Osteocyte (in vitro differentiated cells): Measurements from ENCODE around the gene ADAT1. TPM values are rescaled to one million over a fixed set of nuclear protein-coding genes. Genes with fewer than 3 reads are reported as not detected.
"Not testable (repeated sequence)": the region's sequence is repeated elsewhere in the genome, so short reads cannot be mapped to it uniquely, and the experiment has no call there.

Experiments used
- DNase-seq: peaks from one replicate; pipeline ENCODE4 v3.0.0; 2021; ENCODE audit warnings: mixed read lengths; ENCODE audit not compliant: unreplicated experiment; ENCODE audit errors: extremely low spot score
- H3K27ac Mint-ChIP-seq: one replicate; pipeline ENCODE4 v1.8.0; 2021; ENCODE audit warnings: mild to moderate bottlenecking, mixed read lengths; ENCODE audit not compliant: unreplicated experiment
- H3K27me3 Mint-ChIP-seq: one replicate; pipeline ENCODE4 v1.8.0; 2021; ENCODE audit warnings: mixed read lengths; ENCODE audit not compliant: unreplicated experiment
- H3K36me3 Mint-ChIP-seq: one replicate; pipeline ENCODE4 v1.8.0; 2021; ENCODE audit warnings: mixed read lengths; ENCODE audit not compliant: unreplicated experiment
- H3K4me1 Mint-ChIP-seq: one replicate; pipeline ENCODE4 v1.8.0; 2021; ENCODE audit warnings: mixed read lengths; ENCODE audit not compliant: unreplicated experiment
- H3K4me3 Mint-ChIP-seq: one replicate; pipeline ENCODE4 v1.8.0; 2021; ENCODE audit warnings: mild to moderate bottlenecking, moderate library complexity, mixed read lengths; ENCODE audit not compliant: unreplicated experiment
- H3K9me3 Mint-ChIP-seq: one replicate; pipeline ENCODE4 v1.8.0; 2021; ENCODE audit warnings: mixed read lengths; ENCODE audit not compliant: unreplicated experiment
- total RNA-seq: library from RNA; stranded (reverse); gene quantifications from 2 replicates; pipeline ENCODE4 v1.2.1, GENCODE V29; 2021
- TF ChIP-seq, protein P1 (sequence below): fragments of 200-600 bp; sonication (generic); IDR thresholded peaks from 2 replicates; pipeline ENCODE4 v1.5.0; 2021; ENCODE audit warnings: antibody characterized with exemption, mild to moderate bottlenecking, moderate library complexity

Gene ADAT1
- total RNA-seq, 1 donor from 2014 or later, result 55.9 TPM

DNA sequence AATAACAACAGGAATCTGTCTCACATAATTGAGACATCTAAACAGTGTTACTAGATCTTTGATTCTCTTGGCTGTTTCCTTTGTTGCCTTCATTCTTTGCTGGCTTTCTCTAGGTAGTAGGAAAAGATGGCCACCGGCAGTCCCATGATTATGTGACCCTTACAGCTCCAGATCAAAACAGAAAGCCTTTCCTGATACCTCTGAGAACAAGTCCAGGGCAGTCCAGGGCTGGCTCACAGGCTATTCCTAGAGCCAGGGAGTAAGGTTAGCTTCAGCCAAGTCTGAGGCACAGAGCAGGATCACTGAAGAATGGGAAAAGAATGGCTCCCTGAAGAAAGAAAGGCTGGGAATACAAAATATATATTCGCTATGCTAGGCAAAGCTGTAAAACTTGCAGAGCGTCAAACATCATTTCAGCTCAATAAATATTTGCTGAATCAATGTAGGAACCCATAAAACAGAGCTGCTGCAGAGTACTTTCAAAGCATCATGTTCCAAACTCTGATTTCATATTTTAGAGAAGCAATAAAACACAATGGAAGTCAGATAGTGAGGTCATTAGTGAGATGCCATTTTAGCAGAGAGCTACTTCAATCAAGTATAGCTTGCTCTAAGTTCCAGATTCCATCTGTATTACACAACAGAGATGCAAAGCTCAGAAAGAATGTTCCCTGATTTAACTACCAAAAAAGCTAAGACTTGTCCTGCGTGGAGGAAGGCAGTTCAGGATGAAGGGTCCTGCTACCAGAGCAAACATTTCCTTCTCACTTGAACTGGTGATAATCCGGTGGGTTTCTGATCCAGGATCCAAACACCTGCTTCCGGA, 23.4 kb downstream of the ADAT1 start:
- DNase-seq, result no peak
- Mint-ChIP-seq H3K4me1 (no peaks in the 10 kb centered on the region), H3K4me3 (no peak overlapping the region), H3K27ac (no peak overlapping the region), H3K27me3 (no peaks in the 10 kb centered on the region), H3K36me3 (peaks cover 39% of the 10 kb centered on the region), H3K9me3 (peaks cover 7% of the 10 kb centered on the region)
- TF ChIP-seq, protein P1, sequence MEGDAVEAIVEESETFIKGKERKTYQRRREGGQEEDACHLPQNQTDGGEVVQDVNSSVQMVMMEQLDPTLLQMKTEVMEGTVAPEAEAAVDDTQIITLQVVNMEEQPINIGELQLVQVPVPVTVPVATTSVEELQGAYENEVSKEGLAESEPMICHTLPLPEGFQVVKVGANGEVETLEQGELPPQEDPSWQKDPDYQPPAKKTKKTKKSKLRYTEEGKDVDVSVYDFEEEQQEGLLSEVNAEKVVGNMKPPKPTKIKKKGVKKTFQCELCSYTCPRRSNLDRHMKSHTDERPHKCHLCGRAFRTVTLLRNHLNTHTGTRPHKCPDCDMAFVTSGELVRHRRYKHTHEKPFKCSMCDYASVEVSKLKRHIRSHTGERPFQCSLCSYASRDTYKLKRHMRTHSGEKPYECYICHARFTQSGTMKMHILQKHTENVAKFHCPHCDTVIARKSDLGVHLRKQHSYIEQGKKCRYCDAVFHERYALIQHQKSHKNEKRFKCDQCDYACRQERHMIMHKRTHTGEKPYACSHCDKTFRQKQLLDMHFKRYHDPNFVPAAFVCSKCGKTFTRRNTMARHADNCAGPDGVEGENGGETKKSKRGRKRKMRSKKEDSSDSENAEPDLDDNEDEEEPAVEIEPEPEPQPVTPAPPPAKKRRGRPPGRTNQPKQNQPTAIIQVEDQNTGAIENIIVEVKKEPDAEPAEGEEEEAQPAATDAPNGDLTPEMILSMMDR, result no peak

DNA sequence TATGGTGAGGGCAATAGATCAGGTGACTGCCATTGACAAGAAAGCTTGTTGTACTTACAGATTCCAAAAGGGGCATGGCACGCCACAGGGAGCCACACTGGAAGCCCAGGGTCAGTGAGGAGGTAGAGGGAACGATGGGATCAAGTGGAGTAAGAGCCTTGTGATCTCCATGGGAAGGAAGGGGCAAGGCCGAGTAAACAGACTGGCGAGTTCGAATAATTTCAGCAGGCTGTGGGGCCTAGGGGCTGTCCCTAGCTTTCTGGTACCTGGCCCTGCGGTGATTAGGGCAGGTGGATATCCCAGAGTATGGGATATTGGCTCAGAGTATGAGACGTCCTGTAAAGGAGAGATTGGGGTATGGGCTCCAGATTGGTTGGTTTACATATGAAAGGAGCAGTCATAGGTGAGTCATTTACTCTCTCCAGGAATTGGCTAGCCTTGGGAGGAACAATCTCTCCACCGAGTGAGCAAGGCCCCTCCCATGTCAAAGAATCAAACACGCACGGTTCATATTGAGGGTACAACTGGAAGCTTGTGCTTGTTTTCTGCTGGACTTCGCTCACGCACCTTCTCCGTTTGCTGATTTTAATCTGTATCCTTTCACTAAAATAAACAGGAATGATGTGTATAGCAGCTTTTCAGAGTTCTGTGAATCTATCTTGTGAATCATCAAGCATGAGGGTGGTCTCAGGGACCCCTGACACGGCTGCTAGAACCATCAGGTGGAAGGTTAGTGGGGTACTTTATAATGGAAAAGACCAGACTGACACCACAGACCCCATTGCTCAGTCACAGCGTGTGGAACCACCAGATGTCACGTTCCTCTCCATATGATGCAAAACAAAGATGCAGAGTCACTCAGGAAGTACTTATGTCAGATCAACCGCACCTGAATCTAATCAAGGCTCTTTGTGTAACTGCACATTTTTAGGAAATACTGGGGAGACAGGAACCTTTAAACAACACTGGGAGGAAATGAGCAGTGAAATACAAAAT, 29.0 kb downstream of the ADAT1 start:
- H3K36me3 Mint-ChIP-seq, result peaks cover 20% of the 10 kb centered on the region
- no peak for DNase-seq
- no peak overlapping the region for H3K27ac Mint-ChIP-seq
- H3K4me3 Mint-ChIP-seq, result no peak overlapping the region
- no peaks in the 10 kb centered on the region for H3K27me3 Mint-ChIP-seq
- TF ChIP-seq, protein P1, result no peak
- peaks cover 7% of the 10 kb centered on the region for H3K9me3 Mint-ChIP-seq
- H3K4me1 Mint-ChIP-seq, result no peaks in the 10 kb centered on the region

DNA sequence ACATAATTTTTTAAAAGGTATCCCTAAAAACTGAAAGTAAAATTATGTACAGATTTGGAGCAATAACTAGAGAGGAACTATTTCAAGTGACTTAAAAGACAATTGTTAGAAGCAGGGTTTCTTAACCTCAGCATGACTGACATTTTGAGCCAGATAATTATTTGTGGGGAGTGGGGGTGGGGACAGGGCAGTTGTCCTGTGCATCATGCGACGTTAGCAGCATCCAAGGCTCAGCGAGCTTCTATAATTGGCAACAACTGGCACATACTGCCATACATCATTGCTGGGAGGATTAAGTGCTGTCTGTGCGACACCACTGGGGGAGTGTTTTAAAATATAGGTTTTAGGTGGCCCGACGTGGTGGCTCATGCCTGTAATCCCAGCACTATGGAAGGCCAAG, 29.8 kb downstream of the ADAT1 start:
- DNase-seq, result no peak
- no peak overlapping the region for H3K4me3 Mint-ChIP-seq
- H3K27ac Mint-ChIP-seq, result no peak overlapping the region
- peaks cover 20% of the 10 kb centered on the region for H3K36me3 Mint-ChIP-seq
- H3K4me1 Mint-ChIP-seq, result no peaks in the 10 kb centered on the region
- peaks cover 7% of the 10 kb centered on the region for H3K9me3 Mint-ChIP-seq
- TF ChIP-seq, protein P1, result no peak
- no peaks in the 10 kb centered on the region for H3K27me3 Mint-ChIP-seq

DNA sequence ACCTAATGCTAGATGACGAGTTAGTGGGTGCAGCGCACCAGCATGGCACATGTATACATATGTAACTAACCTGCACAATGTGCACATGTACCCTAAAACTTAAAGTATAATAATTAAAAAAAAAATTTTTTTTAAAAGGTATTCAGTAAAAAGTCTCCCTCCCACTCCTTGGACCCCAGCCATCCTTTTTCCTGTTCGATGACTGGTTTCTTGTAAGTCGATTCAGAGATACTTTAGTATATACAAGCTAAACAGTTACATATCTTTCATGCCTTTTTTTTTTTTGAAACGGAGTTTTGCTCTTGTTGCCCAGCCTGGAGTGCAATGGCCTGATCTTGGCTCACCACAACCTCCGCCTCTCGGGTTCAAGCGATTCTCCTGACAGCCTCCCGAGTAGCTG, 31.2 kb downstream of the ADAT1 start:
- H3K27ac Mint-ChIP-seq, H3K4me1 Mint-ChIP-seq, H3K27me3 Mint-ChIP-seq, H3K36me3 Mint-ChIP-seq, H3K4me3 Mint-ChIP-seq, DNase-seq, H3K9me3 Mint-ChIP-seq: not testable (repeated sequence)

DNA sequence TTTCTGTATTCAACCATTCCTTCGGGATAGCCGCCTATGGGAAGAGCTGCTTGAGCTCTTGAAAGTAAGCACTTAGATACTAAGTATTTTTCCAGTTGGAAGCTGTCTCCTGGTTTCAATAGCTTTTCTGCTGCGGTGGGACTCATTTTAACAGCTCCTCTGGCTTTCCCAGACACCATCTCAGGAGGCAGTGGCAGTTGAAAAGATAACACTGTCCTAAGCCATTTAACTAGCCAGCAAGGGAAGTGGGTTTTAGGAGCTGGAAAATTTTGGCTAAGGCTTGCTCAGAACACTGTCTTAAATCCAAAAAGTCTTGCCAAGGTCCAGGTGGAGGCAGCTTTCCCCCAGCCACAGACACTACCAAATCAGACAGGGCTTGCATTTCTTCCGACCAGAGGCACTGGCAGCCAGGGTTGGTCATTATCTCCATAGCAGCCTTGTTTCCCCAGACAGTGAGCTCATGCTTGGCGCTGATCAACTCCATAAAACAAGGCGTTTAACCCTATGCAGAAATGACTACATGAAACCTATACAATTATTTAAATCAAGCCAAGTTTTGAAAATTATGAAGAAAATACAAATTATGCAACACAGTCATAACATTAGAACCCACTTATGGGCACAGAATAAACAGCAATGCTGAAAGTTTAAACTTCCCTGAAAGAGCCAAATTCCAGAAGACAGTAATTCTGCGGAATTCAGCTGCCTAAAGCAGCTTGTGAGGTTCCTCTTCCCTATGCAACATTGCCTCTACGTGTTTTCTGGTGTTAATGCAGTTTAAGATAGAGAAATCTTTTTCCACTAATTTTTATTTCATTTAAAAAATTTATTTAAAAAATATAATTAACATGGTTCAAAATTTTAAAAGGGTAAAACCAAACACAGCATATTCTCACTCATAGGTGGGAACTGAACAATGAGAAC, 31.9 kb downstream of the ADAT1 start:
- H3K9me3 Mint-ChIP-seq, result no peaks in the 10 kb centered on the region
- H3K4me1 Mint-ChIP-seq, result no peaks in the 10 kb centered on the region
- H3K27me3 Mint-ChIP-seq, result no peaks in the 10 kb centered on the region
- TF ChIP-seq, protein P1, result no peak
- no peak overlapping the region for H3K27ac Mint-ChIP-seq
- H3K36me3 Mint-ChIP-seq, result peaks cover 6% of the 10 kb centered on the region
- H3K4me3 Mint-ChIP-seq, result no peak overlapping the region
- DNase-seq, result no peak
